Caco-2 (cell line): ENCODE data around the gene EVA1C. TPM values are rescaled to one million over a fixed set of nuclear protein-coding genes. Genes with fewer than 3 reads are reported as not detected.
"Not testable (repeated sequence)": the region's sequence is repeated elsewhere in the genome, so short reads cannot be mapped to it uniquely, and the experiment has no call there.

ENCODE experiments used
- BruUV-seq: library from RNA; stranded (reverse); fragments of 400-500 nt; replicated peaks from 2 replicates; lab custom pipeline; 2021; lab: Mats Ljungman, UMichigan
- CTCF ChIA-PET: fragments of 300-600 bp; sonication (Branson Sonifier 250); formaldehyde crosslinking; loops from one replicate; lab custom pipeline; 2022; ENCODE audit warnings: antibody characterized with exemption; lab: Charles Lee
- POLR2A ChIA-PET: fragments of 300-600 bp; sonication (Branson Sonifier 250); formaldehyde crosslinking; loops from one replicate; lab custom pipeline; 2022; ENCODE audit warnings: antibody characterized with exemption; lab: Charles Lee
- DNase-seq, 2 experiments: peaks; one replicate each; pipeline versions ENCODE4 v3.0.0 to v3.0.0-alpha.2; 2020 to 2022
- H3K27me3 ChIP-seq: replicated peaks from 2 replicates; pipeline ENCODE4 v1.6.0; 2011; ENCODE audit warnings: low read length; ENCODE audit not compliant: control insufficient read depth, insufficient read depth
- H3K36me3 ChIP-seq: 2 replicates; pipeline ENCODE4 v1.5.1; 2011; ENCODE audit warnings: low read length; ENCODE audit not compliant: control insufficient read depth, insufficient read depth
- H3K4me1 ChIP-seq: fragments of 250-450 bp; sonication (Bioruptor Pico); 2 replicates; pipeline ENCODE4 v1.5.1; 2020; ENCODE audit warnings: mild to moderate bottlenecking
- H3K4me3 ChIP-seq: 2 replicates; pipeline ENCODE4 v1.5.1; 2011; ENCODE audit warnings: low read depth, mild to moderate bottlenecking, control low read depth, low read length
- H3K9me3 ChIP-seq: fragments of 250-450 bp; sonication (Bioruptor Pico); 2 replicates; pipeline ENCODE4 v1.5.1; 2020; ENCODE audit warnings: mild to moderate bottlenecking, moderate library complexity
- H3K27ac Mint-ChIP-seq: one replicate; pipeline ENCODE4 v1.8.0; 2022; ENCODE audit warnings: mixed read lengths; ENCODE audit not compliant: unreplicated experiment
- H3K27me3 Mint-ChIP-seq: one replicate; pipeline ENCODE4 v1.8.0; 2022; ENCODE audit warnings: mixed read lengths; ENCODE audit not compliant: insufficient read depth, unreplicated experiment
- H3K36me3 Mint-ChIP-seq: one replicate; pipeline ENCODE4 v1.8.0; 2022; ENCODE audit warnings: mild to moderate bottlenecking, mixed read lengths; ENCODE audit not compliant: insufficient read depth, unreplicated experiment
- H3K4me1 Mint-ChIP-seq: one replicate; pipeline ENCODE4 v1.8.0; 2022; ENCODE audit warnings: low read depth, mixed read lengths; ENCODE audit not compliant: unreplicated experiment
- H3K4me3 Mint-ChIP-seq: one replicate; pipeline ENCODE4 v1.8.0; 2022; ENCODE audit warnings: mild to moderate bottlenecking, moderate library complexity, mixed read lengths; ENCODE audit not compliant: unreplicated experiment
- H3K9me3 Mint-ChIP-seq: one replicate; pipeline ENCODE4 v1.8.0; 2022; ENCODE audit warnings: mixed read lengths; ENCODE audit not compliant: unreplicated experiment
- intact Hi-C: fragments of 100-400 bp; cut with micrococcal nuclease; formaldehyde crosslinking; loops from one replicate; pipeline ENCODE4 v1.10.0; 2022; ENCODE audit not compliant: unreplicated experiment
- total RNA-seq: library from RNA; stranded (reverse); gene quantifications from 2 replicates; pipeline ENCODE4 v1.2.3, GENCODE V29; 2022
- TF ChIP-seq, protein P1 (sequence below), 2 experiments: fragments of 200-600 bp in 1 of 2; IDR thresholded peaks; 1 replicate in 1 of 2; 2 replicates in 1 of 2; pipeline versions ENCODE4 v1.5.1 to v1.8.0; 2011 to 2022; ENCODE audit warnings: antibody characterized with exemption in 1 of 2, control low read depth in 1 of 2, inconsistent platforms in 1 of 2, low read depth in 1 of 2, low read length in 1 of 2, mild to moderate bottlenecking in 1 of 2, moderate library complexity in 1 of 2; ENCODE audit not compliant: insufficient read depth in 1 of 2, severe bottlenecking in 1 of 2, unreplicated experiment in 1 of 2

The EVA1C gene
- total RNA-seq, 1 experiment from 2014 or later = not detected

DNA sequence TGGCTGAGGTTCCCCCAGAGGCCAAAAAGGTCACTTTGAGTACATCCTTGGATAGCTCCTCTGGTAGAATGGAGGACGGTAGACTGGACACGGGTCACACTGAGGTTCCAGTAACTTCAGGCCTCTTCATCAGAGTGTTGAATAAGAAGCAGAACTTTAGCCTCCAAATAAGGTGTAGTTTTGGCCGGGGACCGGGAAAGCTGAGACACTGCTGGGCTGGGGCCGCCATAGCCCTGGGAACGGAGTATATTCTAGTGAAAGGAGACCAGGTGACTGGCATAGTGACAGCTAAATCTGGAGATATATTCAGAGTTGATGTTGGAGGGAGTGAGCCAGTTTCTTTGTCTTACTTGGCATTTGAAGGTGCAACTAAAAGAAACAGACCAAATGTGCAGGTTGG is 84.1 kb downstream of the EVA1C start:
- Mint-ChIP-seq H3K9me3 (no peaks in the 10 kb centered on the region), H3K27me3 (no peaks in the 10 kb centered on the region), H3K36me3 (peaks cover under 1% of the 10 kb centered on the region), H3K4me3 (no peak overlapping the region), H3K4me1 (no peaks in the 10 kb centered on the region), H3K27ac (no peak overlapping the region)
- no TSS peak for BruUV-seq
- ChIA-PET POLR2A (no interaction called here), CTCF (no interaction called here)
- peaks cover 8% of the 10 kb centered on the region; the same call in 1 of the 2 replicates for H3K4me1 ChIP-seq
- TF ChIP-seq, protein P1, sequence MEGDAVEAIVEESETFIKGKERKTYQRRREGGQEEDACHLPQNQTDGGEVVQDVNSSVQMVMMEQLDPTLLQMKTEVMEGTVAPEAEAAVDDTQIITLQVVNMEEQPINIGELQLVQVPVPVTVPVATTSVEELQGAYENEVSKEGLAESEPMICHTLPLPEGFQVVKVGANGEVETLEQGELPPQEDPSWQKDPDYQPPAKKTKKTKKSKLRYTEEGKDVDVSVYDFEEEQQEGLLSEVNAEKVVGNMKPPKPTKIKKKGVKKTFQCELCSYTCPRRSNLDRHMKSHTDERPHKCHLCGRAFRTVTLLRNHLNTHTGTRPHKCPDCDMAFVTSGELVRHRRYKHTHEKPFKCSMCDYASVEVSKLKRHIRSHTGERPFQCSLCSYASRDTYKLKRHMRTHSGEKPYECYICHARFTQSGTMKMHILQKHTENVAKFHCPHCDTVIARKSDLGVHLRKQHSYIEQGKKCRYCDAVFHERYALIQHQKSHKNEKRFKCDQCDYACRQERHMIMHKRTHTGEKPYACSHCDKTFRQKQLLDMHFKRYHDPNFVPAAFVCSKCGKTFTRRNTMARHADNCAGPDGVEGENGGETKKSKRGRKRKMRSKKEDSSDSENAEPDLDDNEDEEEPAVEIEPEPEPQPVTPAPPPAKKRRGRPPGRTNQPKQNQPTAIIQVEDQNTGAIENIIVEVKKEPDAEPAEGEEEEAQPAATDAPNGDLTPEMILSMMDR (IDR thresholded peaks at IDR 0.05; ENCODE audit: insufficient read depth in 1 of 2, low read depth in 1 of 2, low read length in 1 of 2, severe bottlenecking in 1 of 2, unreplicated experiment in 1 of 2) = no peak
- DNase-seq = no peak
- intact Hi-C loops = no loop called here
- no peaks in the 10 kb centered on the region for H3K9me3 ChIP-seq
- H3K36me3 ChIP-seq = no peaks in the 10 kb centered on the region
- no peaks in the 10 kb centered on the region for H3K27me3 ChIP-seq
- H3K4me3 ChIP-seq = no peak overlapping the region

DNA sequence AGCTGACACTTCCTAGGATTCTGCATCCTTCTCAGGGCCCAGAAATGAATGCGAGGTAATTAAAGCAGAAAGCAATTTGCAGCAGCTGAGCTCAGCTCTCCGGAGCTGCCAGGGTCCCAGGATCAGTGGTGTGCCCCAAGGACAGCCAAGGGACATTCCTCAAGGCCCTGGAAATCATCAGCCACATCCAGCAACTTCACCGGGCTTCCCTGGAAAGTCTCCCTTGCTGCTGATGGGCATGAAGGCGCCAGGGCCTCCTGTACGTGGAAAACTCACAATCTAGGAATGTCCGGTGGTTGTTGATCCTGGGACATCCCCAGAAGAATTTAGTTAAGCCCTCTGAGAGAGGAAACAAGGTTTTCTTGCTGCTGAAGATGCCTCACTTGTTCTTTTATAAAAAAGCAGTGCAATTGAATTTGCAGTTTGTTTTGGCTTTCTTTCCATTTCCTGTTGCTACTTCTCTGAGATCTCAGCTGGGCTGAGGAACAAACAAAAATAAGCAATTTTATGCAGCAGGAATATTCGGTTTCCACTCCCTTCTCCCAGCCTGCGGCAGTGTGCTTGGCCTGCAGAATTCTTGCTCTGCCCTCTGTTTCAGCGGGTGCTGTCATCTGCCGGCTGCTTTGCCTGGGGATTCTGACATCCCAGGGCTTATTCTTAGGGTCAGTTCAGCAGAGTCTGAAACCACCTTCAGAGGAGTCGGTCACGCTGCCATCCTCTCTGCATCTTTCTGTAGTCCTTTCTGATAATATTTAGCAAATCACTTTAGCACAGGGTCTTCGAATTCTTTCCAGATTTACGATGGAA is 86.9 kb downstream of the EVA1C start:
- ChIA-PET POLR2A (interaction anchor here (0.6 kb wide), 1 partner anchor 113 kb away, joined by 5 read pairs; the partner anchor contains the start of gene CFAP298), CTCF (no interaction called here)
- Histone ChIP-seq H3K27me3 (no peaks in the 10 kb centered on the region), H3K36me3 (no peaks in the 10 kb centered on the region), H3K9me3 (no peaks in the 10 kb centered on the region), H3K4me1 (no peaks in the 10 kb centered on the region), H3K4me3 (no peak overlapping the region)
- BruUV-seq = no TSS peak
- H3K4me1 Mint-ChIP-seq = no peaks in the 10 kb centered on the region
- intact Hi-C loops = no loop called here
- H3K4me3 Mint-ChIP-seq = no peak overlapping the region
- no peaks in the 10 kb centered on the region for H3K9me3 Mint-ChIP-seq
- TF ChIP-seq, protein P1 (IDR thresholded peaks at IDR 0.05; ENCODE audit: insufficient read depth in 1 of 2, low read depth in 1 of 2, low read length in 1 of 2, severe bottlenecking in 1 of 2, unreplicated experiment in 1 of 2) = no peak
- H3K27me3 Mint-ChIP-seq = peaks cover 4% of the 10 kb centered on the region
- no peak for DNase-seq
- no peak overlapping the region for H3K27ac Mint-ChIP-seq
- peaks cover 6% of the 10 kb centered on the region for H3K36me3 Mint-ChIP-seq

DNA sequence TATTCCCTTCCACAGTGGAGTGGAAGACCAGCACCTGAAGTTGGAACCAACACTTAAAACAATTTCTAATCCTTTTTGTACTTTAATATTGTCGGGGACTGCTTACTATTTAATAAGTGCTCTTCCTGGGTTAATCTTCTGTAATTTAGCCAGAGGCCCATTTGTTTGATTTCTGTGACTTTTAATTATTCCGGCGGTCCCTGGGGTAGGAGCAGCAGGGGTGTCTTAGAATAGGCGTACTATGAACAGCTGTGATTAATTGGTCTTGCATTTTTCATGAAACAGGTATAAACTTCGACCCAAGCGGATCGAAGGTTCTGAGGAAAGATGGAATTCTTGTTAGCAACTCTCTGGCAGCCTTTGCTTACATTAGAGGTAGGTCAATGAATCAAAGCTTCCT is 91.1 kb downstream of the EVA1C start:
- POLR2A ChIA-PET, DNase-seq, intact Hi-C loops, H3K9me3 Mint-ChIP-seq, H3K4me1 ChIP-seq, H3K27me3 ChIP-seq, H3K27me3 Mint-ChIP-seq, H3K4me3 ChIP-seq, H3K27ac Mint-ChIP-seq, H3K9me3 ChIP-seq, CTCF ChIA-PET, H3K4me3 Mint-ChIP-seq, H3K36me3 ChIP-seq, BruUV-seq, H3K4me1 Mint-ChIP-seq: not testable (repeated sequence)
- H3K36me3 Mint-ChIP-seq = peaks cover 11% of the 10 kb centered on the region

DNA sequence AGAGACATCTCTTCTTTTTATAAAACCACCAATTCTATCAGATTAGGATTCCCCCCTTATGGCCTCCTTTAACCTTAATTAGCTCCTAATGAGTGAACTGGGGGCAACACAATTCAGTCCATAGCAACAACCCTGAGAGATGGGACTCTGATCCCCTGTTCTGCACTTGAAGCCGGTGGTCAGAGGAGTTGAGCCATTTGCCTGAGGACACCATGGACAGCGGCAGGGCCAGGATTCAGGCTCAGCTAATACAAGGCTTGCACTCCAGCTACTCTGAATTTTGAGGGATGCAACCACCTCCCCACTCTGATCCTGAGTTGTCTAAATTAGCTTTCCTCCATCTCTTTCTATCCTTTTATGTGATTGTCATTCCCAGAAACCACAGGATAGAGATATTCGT is 93.3 kb downstream of the EVA1C start:
- Mint-ChIP-seq H3K9me3 (peaks cover 19% of the 10 kb centered on the region), H3K36me3 (peaks cover 11% of the 10 kb centered on the region)
- H3K27ac Mint-ChIP-seq, H3K4me1 ChIP-seq, POLR2A ChIA-PET, intact Hi-C loops, H3K4me1 Mint-ChIP-seq, H3K27me3 ChIP-seq, BruUV-seq, H3K27me3 Mint-ChIP-seq, H3K4me3 ChIP-seq, H3K36me3 ChIP-seq, H3K9me3 ChIP-seq, DNase-seq, H3K4me3 Mint-ChIP-seq: not testable (repeated sequence)
- CTCF ChIA-PET = interaction anchor here (0.7 kb wide), 1 partner anchor 103 kb away, joined by 3 read pairs; no protein-coding TSS in a partner anchor

DNA sequence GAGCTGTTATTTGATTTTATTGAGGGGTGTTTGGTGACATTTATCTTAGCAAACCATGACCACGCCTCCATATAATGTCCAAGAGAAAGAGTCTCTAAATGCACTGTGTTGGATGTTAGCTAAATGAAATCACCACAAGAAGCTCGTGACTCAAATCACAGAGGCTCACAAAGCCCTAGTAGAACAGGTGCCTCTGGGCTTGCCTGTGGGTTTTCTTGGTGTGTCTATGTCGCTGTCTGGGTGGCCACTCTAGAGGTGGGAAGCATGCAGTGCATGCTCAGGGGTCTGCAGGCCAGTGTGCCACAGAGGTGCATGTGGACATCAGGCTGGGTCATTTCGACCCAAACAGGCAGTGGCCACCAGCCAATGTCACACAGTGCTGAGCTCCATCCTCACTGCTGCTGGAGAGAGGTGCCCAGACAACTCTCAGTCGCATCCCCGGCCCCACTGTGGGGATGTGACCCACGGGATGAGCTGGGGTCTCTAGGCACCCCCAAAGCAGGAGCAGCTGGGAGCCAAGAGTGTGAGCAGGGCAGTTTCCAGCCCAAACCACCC is 94.0 kb downstream of the EVA1C start:
- H3K27me3 Mint-ChIP-seq, H3K4me3 Mint-ChIP-seq, H3K4me3 ChIP-seq, POLR2A ChIA-PET, intact Hi-C loops, H3K27ac Mint-ChIP-seq, DNase-seq, BruUV-seq, H3K36me3 ChIP-seq, H3K4me1 ChIP-seq, H3K9me3 ChIP-seq, H3K4me1 Mint-ChIP-seq, H3K27me3 ChIP-seq: not testable (repeated sequence)
- Mint-ChIP-seq H3K9me3 (peaks cover 19% of the 10 kb centered on the region), H3K36me3 (peaks cover 11% of the 10 kb centered on the region)
- CTCF ChIA-PET = interaction anchor here (0.7 kb wide), 1 partner anchor 104 kb away, joined by 3 read pairs; no protein-coding TSS in a partner anchor
